NB4 (cell line): ENCODE measurements around the gene SAE1.

Experiments used
- CTCF ChIP-seq: IDR thresholded peaks from one replicate; pipeline ENCODE4 v1.5.1; 2012; ENCODE audit warnings: low read depth, low read length
- MAX ChIP-seq: IDR thresholded peaks from 2 replicates; pipeline ENCODE4 v1.6.1; 2011; ENCODE audit warnings: low read depth, low read length
- POLR2A ChIP-seq: IDR thresholded peaks from 2 replicates; pipeline ENCODE4 v1.6.1; 2011; ENCODE audit warnings: mild to moderate bottlenecking; ENCODE audit not compliant: insufficient read length; ENCODE audit errors: extremely low read depth

- TF ChIP-seq CTCF (no peak), MAX (no peak), POLR2A (no peak)
Measured at GRCh38 chr19:47110521-47111005, 20.1 kb upstream of the SAE1 start.
